A673 (cell line): Measurements from ENCODE around the gene NCKAP5. TPM values are rescaled to one million over a fixed set of nuclear protein-coding genes. Genes with fewer than 3 reads are reported as not detected.
A peak's percentile ranks its signal among the peaks of the same experiment; 100 is the strongest.

Experiments used
- BruUV-seq: library from RNA; stranded (reverse); fragments of 400-500 nt; replicated peaks from 2 replicates; lab custom pipeline; 2021; lab: Mats Ljungman, UMichigan
- CTCF ChIA-PET: fragments of 300-600 bp; sonication (Branson Sonifier 250); formaldehyde crosslinking; loops from one replicate; lab custom pipeline; 2022; ENCODE audit warnings: antibody characterized with exemption; lab: Charles Lee
- POLR2A ChIA-PET: fragments of 300-600 bp; sonication (Branson Sonifier 250); formaldehyde crosslinking; loops from one replicate; lab custom pipeline; 2022; ENCODE audit warnings: antibody characterized with exemption; ENCODE audit not compliant: low non-redundant PET; lab: Charles Lee
- DNase-seq: peaks from one replicate; pipeline ENCODE4 v3.0.0-alpha.2; 2015; ENCODE audit warnings: low spot score
- H3K27ac ChIP-seq: fragments of 200-600 bp; sonication (generic); 2 replicates; pipeline ENCODE4 v1.5.1; 2016; ENCODE audit warnings: mixed run types, low read depth, mild to moderate bottlenecking, mixed read lengths, antibody characterized with exemption, low read length; ENCODE audit not compliant: poor library complexity, severe bottlenecking
- H3K27me3 ChIP-seq: fragments of 200-600 bp; sonication (generic); replicated peaks from 2 replicates; pipeline ENCODE4 v1.6.1; 2017; ENCODE audit warnings: mixed run types, low read depth, mild to moderate bottlenecking, mixed read lengths, antibody characterized with exemption, low read length; ENCODE audit not compliant: insufficient read depth, poor library complexity
- H3K36me3 ChIP-seq: fragments of 200-600 bp; sonication (generic); 2 replicates; pipeline ENCODE4 v1.6.1; 2016; ENCODE audit warnings: mixed run types, mild to moderate bottlenecking, mixed read lengths, antibody characterized with exemption, low read length; ENCODE audit not compliant: insufficient read depth, poor library complexity, severe bottlenecking
- H3K4me1 ChIP-seq: fragments of 200-600 bp; sonication (generic); 2 replicates; pipeline ENCODE4 v1.6.1; 2017; ENCODE audit warnings: mixed run types, mild to moderate bottlenecking, mixed read lengths, antibody characterized with exemption, low read length; ENCODE audit not compliant: insufficient read depth, poor library complexity, severe bottlenecking
- H3K4me3 ChIP-seq: fragments of 200-600 bp; sonication (generic); 2 replicates; pipeline ENCODE4 v1.5.1; 2016; ENCODE audit warnings: low read depth, mixed run types, mild to moderate bottlenecking, mixed read lengths, low read length; ENCODE audit not compliant: poor library complexity, severe bottlenecking
- H3K9me3 ChIP-seq: fragments of 200-600 bp; sonication (generic); 2 replicates; pipeline ENCODE4 v1.6.1; 2016; ENCODE audit warnings: mixed run types, low read depth, mild to moderate bottlenecking, mixed read lengths, antibody characterized with exemption, low read length; ENCODE audit not compliant: poor library complexity, severe bottlenecking
- CTCF ChIP-seq: fragments of 300-800, 200-600 bp; sonication (generic); conservative IDR thresholded peaks from 2 replicates; pipeline ENCODE4 v1.5.1; 2017; ENCODE audit warnings: low read depth, mild to moderate bottlenecking, antibody characterized with exemption, low read length, moderate library complexity, mixed read lengths
- EZH2 ChIP-seq: fragments of 200-600 bp; sonication (generic); IDR thresholded peaks from 2 replicates; pipeline ENCODE4 v1.6.1; 2017; ENCODE audit warnings: borderline replicate concordance, low read depth, mild to moderate bottlenecking, mixed read lengths, antibody characterized with exemption, low read length; ENCODE audit not compliant: poor library complexity, severe bottlenecking
- intact Hi-C: fragments of 100-400 bp; cut with micrococcal nuclease; formaldehyde crosslinking; loops from one replicate; pipeline ENCODE4 v1.10.0; 2022; ENCODE audit not compliant: unreplicated experiment
- total RNA-seq: library from RNA; stranded (reverse); gene quantifications from 2 replicates; pipeline ENCODE4 v1.2.3, GENCODE V29; 2021

NCKAP5 gene
- total RNA-seq, 1 experiment from 2014 or later: 26.6 TPM

DNA sequence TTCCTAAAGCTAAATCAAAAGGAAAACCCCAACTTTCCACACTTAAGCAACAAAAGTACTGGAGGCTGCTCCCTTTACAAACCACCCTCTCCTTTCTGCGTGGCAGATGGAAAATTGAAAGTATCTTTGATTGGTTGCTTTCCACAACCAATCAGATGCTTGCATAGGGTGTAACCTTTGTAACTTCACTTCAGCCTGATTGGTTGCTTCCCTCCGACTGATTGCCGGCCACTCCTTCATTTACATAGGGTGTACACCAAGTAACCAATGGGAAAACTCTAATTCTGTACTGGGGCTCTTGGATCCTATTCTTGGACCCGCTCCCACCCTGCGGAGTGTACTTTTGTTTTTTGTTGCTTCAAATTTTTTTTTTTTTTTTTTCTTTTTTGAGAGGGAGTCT lies 297.7 kb downstream of the NCKAP5 start:
- ChIA-PET POLR2A (no interaction called here), CTCF (no interaction called here)
- Histone ChIP-seq H3K27me3 (no peaks in the 10 kb centered on the region), H3K4me3 (no peak overlapping the region), H3K4me1 (peaks cover 10% of the 10 kb centered on the region), H3K36me3 (no peaks in the 10 kb centered on the region), H3K9me3 (no peaks in the 10 kb centered on the region), H3K27ac (no peak overlapping the region)
- no TSS peak for BruUV-seq
- TF ChIP-seq EZH2: no peak
- no peak for TF ChIP-seq CTCF
- no peak for DNase-seq
- intact Hi-C loops: no loop called here

DNA sequence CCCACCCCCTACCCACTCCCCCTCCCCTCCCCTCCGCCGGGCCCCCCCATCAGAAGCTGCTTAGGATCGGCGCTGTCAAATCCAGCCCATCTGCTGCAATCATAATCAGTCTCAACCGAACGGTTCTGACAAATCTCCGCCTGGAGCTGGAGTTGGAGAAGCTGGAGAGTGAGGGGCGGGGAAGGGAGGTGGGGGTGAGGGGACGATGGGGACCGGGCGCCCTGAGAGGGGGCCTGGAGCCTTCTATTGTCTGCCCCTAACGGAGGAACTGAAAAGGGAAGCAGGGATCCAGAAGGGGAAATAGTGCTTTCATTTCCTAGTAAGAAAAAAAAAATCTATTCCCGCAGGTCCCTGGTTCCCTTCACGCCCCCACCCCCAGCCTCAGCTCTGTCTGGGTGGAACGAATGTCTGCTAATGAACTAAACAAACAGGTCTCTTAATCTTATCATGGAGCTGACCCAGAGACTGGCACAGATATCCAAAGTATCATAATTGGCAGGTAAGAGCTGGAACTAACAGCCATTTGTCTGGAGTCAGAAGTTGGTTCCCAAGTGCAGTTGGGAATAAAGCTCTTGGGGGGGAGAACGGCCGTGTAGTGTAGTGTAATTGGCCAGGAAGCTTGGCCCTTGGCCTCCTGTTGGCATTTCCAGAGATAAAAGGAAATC lies 301.2 kb downstream of the NCKAP5 start:
- peak overlapping the region; percentile 81 for H3K27ac ChIP-seq
- ChIA-PET CTCF (interaction anchor here (0.6 kb wide), 1 partner anchor 513 kb away, joined by 8 read pairs; no protein-coding TSS in a partner anchor), POLR2A (no interaction called here)
- BruUV-seq: TSS peak; percentile 40
- no peaks in the 10 kb centered on the region for H3K27me3 ChIP-seq
- TF ChIP-seq EZH2 (no peak), CTCF (no peak)
- intact Hi-C loops: loop anchor here (5.0 to 10.0 kb wide), 3 partner anchors 155 to 592 kb away; partner anchors contain the start of gene LYPD1
- H3K36me3 ChIP-seq: no peaks in the 10 kb centered on the region
- DNase-seq: peak; percentile 54
- H3K4me1 ChIP-seq: peaks cover 43% of the 10 kb centered on the region
- no peaks in the 10 kb centered on the region for H3K9me3 ChIP-seq
- H3K4me3 ChIP-seq: peak overlapping the region; percentile 81

GRCh38 chr2:133266041-133266925 lies 302.0 kb downstream of the NCKAP5 start:
- no TSS peak for BruUV-seq
- POLR2A ChIA-PET: interaction anchor here (0.5 kb wide), 1 partner anchor 989 kb away, joined by 9 read pairs; no protein-coding TSS in a partner anchor
- Histone ChIP-seq H3K27me3 (no peaks in the 10 kb centered on the region), H3K4me3 (peak overlapping the region; percentile 81), H3K4me1 (peaks cover 50% of the 10 kb centered on the region), H3K9me3 (no peaks in the 10 kb centered on the region), H3K27ac (peak overlapping the region; percentile 81), H3K36me3 (no peaks in the 10 kb centered on the region)
- intact Hi-C loops: loop anchor here (5.0 to 10.0 kb wide), 3 partner anchors 156 to 591 kb away; partner anchors contain the start of gene LYPD1
- CTCF ChIA-PET: interaction anchor here (0.6 kb wide), 1 partner anchor 514 kb away, joined by 8 read pairs; no protein-coding TSS in a partner anchor
- TF ChIP-seq EZH2 (no peak), CTCF (peak; percentile 47)
- DNase-seq: peak; percentile 69
